GM12892 (cell line): ENCODE measurements around the gene NECAB3.

ENCODE experiments used
- POLR2A ChIP-seq: IDR thresholded peaks from 2 replicates; pipeline ENCODE4 v1.6.1; 2011; ENCODE audit warnings: low read depth, low read length, control low read depth
- POLR2AphosphoS5 ChIP-seq: IDR thresholded peaks from 2 replicates; pipeline ENCODE4 v1.6.1; 2011; ENCODE audit warnings: low read depth, low read length, control low read depth
- TAF1 ChIP-seq: IDR thresholded peaks from 2 replicates; pipeline ENCODE4 v1.6.1; 2011; ENCODE audit warnings: low read depth, mild to moderate bottlenecking, control low read depth, low read length, borderline replicate concordance

- TF ChIP-seq POLR2A (peak; percentile 79), POLR2AphosphoS5 (peak; percentile 77), TAF1 (0 out of 2 replicates have a peak, but pooled peaks have one; percentile 63)
Measured at GRCh38 chr20:33666293-33667244, 7.7 kb downstream of the NECAB3 start, which contains the start of gene ACTL10.
